Hepatocyte (in vitro differentiated cells): ENCODE measurements around the gene EYA4.

ENCODE experiments used
- EZH2 ChIP-seq: fragments of 200-600 bp; sonication (generic); IDR thresholded peaks from 2 replicates; pipeline ENCODE4 v1.6.1; 2016; ENCODE audit warnings: antibody characterized with exemption, mild to moderate bottlenecking, borderline replicate concordance
- EZH2phosphoT487 ChIP-seq: fragments of 200-600 bp; sonication (generic); IDR thresholded peaks from one replicate; pipeline ENCODE4 v1.6.1; 2018; ENCODE audit warnings: antibody characterized with exemption, mild to moderate bottlenecking, low read depth, moderate library complexity; ENCODE audit not compliant: unreplicated experiment, severe bottlenecking
- TF ChIP-seq, protein P1 (sequence below): fragments of 200-600 bp; sonication (generic); IDR thresholded peaks from 2 replicates; pipeline ENCODE4 v1.5.1; 2016; ENCODE audit warnings: antibody characterized with exemption, mild to moderate bottlenecking; ENCODE audit not compliant: poor library complexity

DNA sequence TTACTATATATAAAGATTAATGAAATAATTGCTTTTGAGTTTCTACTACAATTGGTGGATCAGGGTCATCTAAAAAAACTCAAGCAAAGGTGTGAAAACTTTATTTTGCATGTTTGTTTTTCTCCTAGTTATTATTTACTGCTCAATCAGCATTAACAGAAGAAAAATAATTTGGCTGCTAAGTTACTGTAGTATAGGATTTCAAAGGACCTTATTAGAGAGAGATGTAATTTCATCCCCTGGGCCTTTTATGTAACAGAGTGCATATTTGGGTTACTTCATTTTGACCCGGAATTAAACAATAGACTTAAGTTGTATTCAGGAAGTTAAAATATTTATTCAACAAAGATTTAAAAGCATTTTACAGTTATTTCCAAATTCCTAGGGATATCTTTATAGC, 49.8 kb downstream of the EYA4 start:
- TF ChIP-seq, protein P1, sequence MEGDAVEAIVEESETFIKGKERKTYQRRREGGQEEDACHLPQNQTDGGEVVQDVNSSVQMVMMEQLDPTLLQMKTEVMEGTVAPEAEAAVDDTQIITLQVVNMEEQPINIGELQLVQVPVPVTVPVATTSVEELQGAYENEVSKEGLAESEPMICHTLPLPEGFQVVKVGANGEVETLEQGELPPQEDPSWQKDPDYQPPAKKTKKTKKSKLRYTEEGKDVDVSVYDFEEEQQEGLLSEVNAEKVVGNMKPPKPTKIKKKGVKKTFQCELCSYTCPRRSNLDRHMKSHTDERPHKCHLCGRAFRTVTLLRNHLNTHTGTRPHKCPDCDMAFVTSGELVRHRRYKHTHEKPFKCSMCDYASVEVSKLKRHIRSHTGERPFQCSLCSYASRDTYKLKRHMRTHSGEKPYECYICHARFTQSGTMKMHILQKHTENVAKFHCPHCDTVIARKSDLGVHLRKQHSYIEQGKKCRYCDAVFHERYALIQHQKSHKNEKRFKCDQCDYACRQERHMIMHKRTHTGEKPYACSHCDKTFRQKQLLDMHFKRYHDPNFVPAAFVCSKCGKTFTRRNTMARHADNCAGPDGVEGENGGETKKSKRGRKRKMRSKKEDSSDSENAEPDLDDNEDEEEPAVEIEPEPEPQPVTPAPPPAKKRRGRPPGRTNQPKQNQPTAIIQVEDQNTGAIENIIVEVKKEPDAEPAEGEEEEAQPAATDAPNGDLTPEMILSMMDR: no peak
- TF ChIP-seq EZH2phosphoT487: no peak
- TF ChIP-seq EZH2: no peak
